Naive thymus-derived CD8-positive, alpha-beta T cell (primary cell): Measurements from ENCODE around the gene ATP8A2. TPM values are rescaled to one million over a fixed set of nuclear protein-coding genes. Genes with fewer than 3 reads are reported as not detected.
A peak's percentile ranks its signal among the peaks of the same experiment; 100 is the strongest.

Source experiments
- ATAC-seq, 2 donors: fragments of 150-1000 bp; cut with Tn5 transposase in 1 of 2; sonication (Bioruptor Pico), chemical (Tn5 transposase) in 1 of 2; 1 replicate in 1 of 2; 2 replicates in 1 of 2; pipeline ENCODE4 v1.10.0; 2021; ENCODE audit warnings: mild to moderate bottlenecking in 2 of 2, moderate library complexity in 2 of 2
- POLR2A ChIA-PET: fragments of 350-600 bp; sonication (Branson Sonifier 250); formaldehyde crosslinking; loops from one replicate; lab custom pipeline; 2021; ENCODE audit warnings: antibody characterized with exemption; lab: Charles Lee
- DNase-seq, 10 donors: peaks; one replicate each; pipeline versions ENCODE4 v3.0.0 to v3.0.0-alpha.2; 2020 to 2022
- H3K27ac Mint-ChIP-seq, 10 donors: one replicate each; pipeline ENCODE4 v1.8.0; 2020 to 2022; ENCODE audit warnings: mild to moderate bottlenecking in 10 of 10, mixed read lengths in 10 of 10, moderate library complexity in 4 of 10, inconsistent platforms in 1 of 10
- H3K27me3 Mint-ChIP-seq, 5 donors: one replicate each; pipeline ENCODE4 v1.8.0; 2021 to 2022; ENCODE audit warnings: mixed read lengths in 5 of 5
- H3K36me3 Mint-ChIP-seq, 3 donors: one replicate each; pipeline ENCODE4 v1.8.0; 2020 to 2022; ENCODE audit warnings: mixed read lengths in 3 of 3, mild to moderate bottlenecking in 2 of 3, inconsistent platforms in 1 of 3
- H3K4me1 Mint-ChIP-seq, 4 donors: one replicate each; pipeline ENCODE4 v1.8.0; 2021 to 2022; ENCODE audit warnings: mixed read lengths in 4 of 4
- H3K4me3 Mint-ChIP-seq, 10 donors: one replicate each; pipeline ENCODE4 v1.8.0; 2020 to 2022; ENCODE audit warnings: mild to moderate bottlenecking in 10 of 10, mixed read lengths in 10 of 10, moderate library complexity in 6 of 10, inconsistent platforms in 1 of 10
- H3K9me3 Mint-ChIP-seq, 9 donors: one replicate each; pipeline ENCODE4 v1.8.0; 2020 to 2022; ENCODE audit warnings: mixed read lengths in 9 of 9, mild to moderate bottlenecking in 3 of 9, inconsistent platforms in 1 of 9, moderate library complexity in 1 of 9
- polyA plus RNA-seq, 3 donors: library from polyadenylated mRNA; unstranded; fragments of 300-500 nt; fragmentation: Illumina TruSeq; gene quantifications; one replicate each; pipeline ENCODE4 v1.2.3, GENCODE V29; 2021
- total RNA-seq, 8 experiments: library from RNA in 2 of 8; stranded (reverse) in 2 of 8; gene quantifications; one replicate each; pipeline ENCODE4 v1.2.3 and lab custom pipeline; 2021 to 2026

ATP8A2 gene
- total and polyA plus RNA-seq, 5 experiments from 2014 or later: 0.69 to 3.8 (median 2.9) TPM

DNA sequence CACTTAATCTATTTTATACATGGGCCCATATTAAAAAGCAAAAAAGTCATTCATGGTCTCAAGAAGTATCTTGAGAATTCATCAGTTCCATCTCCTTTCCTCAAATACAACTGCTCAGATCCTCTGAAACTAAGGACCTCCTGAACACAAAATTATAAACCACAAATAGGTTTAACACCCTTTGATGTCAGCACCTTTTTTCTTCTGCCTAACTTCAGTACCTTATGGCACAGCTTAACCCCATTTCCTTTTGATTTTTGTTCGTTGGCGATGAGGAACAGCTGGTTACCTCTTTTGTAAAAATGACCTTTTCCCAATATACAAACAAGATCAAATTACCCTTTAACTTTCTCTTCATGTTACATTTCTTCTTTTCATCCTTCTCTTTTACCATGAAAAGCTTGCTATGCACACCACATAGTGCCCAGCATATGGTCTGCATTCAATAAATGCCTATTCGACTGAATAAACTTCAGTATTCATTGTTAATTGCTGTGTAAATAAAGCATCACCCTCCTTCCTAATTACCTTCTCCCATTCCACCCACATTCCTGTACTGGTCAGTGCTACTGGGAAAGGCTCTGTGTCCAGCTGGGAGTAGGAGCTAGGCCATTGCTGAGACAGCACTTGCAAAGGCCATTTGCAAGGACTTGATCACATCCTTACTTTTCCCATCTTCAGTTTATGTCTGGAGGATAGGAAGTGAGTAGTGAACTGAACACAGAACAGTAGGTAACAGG is 362.1 kb downstream of the ATP8A2 start:
- no peak overlapping the region for H3K27ac Mint-ChIP-seq
- no peak for ATAC-seq
- POLR2A ChIA-PET: no interaction called here

DNA sequence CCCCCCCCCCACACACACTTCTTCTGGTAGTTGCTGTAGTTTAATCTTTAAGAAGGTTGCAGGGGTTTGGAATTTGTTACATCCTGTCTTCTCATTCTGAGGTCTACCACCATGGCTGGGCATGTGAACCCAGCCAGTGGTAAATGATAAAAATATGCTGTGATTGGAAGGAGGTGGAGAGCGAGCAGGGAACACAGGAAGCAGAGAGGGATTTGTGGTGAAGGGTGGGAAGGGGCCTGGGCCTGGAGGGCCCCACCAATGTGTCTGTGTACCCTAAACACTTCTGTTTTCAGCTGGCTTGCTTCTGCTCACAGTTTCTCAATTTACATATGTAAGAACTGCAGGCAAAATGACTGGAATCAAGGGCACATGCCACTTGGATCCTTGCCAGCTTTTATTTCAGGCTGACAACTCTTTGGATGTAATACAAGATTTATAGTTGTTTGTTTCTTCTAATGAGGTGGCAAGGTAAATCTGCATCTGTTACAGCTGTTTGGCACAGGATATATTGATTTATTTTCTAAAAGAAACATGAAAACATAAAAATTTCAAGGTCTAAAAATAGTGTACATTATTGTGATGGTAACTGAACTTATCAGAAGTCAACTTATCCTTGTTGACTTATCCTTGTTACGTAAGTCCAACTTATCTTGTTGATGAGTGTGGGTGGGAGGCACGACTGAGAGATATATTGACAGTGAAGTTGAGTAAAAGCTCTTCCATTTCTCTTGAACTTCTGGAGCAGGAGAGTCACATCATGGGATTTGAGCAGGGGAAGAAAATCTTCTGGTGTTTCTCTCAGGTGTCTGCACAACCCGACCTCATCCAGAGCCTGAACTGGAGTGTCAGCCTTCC is 366.8 kb downstream of the ATP8A2 start:
- Mint-ChIP-seq H3K4me3 (peak overlapping the region; percentile 4 to 76 (median 55)), H3K27me3 (no peaks in the 10 kb centered on the region), H3K9me3 (peaks cover 0 to 4% (median 0%) of the 10 kb centered on the region in 9 donors), H3K4me1 (peaks cover 22 to 35% (median 24%) of the 10 kb centered on the region in 4 donors), H3K36me3 (no peaks in the 10 kb centered on the region), H3K27ac (peak overlapping the region; percentile 26 to 90 (median 80))
- DNase-seq (peak in 4 of 10 donors; percentile 15 to 46 (median 30)), ATAC-seq (peak; percentile 52 to 82)
- POLR2A ChIA-PET: no interaction called here

More for the DNA sequence above, 362.1 kb downstream of the ATP8A2 start:
- no peak for DNase-seq
- Mint-ChIP-seq H3K36me3 (no peaks in the 10 kb centered on the region), H3K27me3 (peaks cover 0 to 10% (median 1%) of the 10 kb centered on the region in 5 donors), H3K9me3 (no peaks in the 10 kb centered on the region), H3K4me1 (peaks cover 20 to 28% (median 22%) of the 10 kb centered on the region in 4 donors), H3K4me3 (no peak overlapping the region)

DNA sequence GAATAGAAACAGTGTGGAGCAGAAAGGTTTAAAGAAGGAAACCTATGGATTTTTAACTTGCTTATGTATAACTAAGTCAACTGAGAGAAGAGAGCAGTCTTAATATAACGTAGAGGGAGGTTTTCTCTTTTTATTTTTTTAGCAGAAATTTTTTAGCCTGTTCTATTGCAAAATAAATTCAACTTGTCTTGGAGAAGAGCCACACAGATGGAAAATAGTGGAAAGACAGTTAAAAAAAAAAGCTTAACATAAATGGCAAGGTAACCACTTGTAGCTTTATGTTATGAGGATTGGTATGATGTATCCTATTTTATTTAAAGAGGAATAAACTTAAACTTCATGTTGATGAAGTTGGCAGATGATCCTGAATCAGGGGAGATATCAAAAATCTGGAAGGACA is 367.6 kb downstream of the ATP8A2 start:
- Mint-ChIP-seq H3K27ac (peak overlapping the region in 4 of 10 donors; percentile 0 to 79 (median 67)), H3K9me3 (peaks cover 0 to 4% (median 0%) of the 10 kb centered on the region in 9 donors), H3K4me1 (peaks cover 19 to 29% (median 20%) of the 10 kb centered on the region in 4 donors), H3K36me3 (no peaks in the 10 kb centered on the region), H3K4me3 (no peak overlapping the region), H3K27me3 (no peaks in the 10 kb centered on the region)
- ATAC-seq (no peak), DNase-seq (no peak)
- POLR2A ChIA-PET: no interaction called here

DNA sequence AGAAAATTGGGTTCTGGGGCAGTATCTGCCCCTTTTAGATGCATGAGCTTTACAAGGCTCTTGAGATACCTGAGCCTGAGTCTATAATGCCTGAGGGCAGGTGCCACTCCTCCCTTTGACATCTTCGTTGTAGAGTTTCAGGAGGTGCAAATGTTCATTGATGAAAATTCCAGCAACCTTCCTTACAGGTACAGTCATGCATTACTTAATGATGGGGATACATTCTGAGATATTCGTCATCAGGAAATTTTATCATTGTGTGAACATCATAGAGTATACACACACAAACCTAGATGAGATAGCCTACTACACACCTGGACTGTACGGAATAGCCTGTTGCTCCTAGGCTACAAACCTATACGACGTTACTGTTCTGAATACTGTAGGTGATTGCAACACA is 370.0 kb downstream of the ATP8A2 start:
- no peak for ATAC-seq
- Mint-ChIP-seq H3K27me3 (no peaks in the 10 kb centered on the region), H3K36me3 (no peaks in the 10 kb centered on the region), H3K9me3 (peaks cover 0 to 4% (median 0%) of the 10 kb centered on the region in 9 donors), H3K27ac (no peak overlapping the region), H3K4me1 (peaks cover 16 to 25% (median 17%) of the 10 kb centered on the region in 4 donors), H3K4me3 (no peak overlapping the region)
- DNase-seq: no peak
- POLR2A ChIA-PET: no interaction called here

DNA sequence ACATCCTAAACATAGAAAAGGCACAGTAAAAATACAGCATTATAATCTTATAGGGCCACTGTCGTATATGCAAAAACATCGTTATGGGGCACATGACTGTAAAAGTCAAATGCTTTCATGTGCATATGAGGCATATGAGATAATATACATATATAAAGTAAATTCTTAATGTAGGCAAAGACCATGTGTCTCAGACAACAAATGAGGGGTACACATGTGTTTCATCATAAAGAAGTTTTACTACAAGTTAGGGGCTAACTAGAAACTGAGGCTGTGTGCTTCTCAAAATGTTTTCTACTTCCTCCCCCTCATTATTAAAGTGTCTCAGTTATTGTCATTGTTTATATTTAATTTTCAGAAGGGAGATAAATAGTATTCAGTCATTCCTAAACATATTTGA is 370.4 kb downstream of the ATP8A2 start:
- DNase-seq (no peak), ATAC-seq (no peak)
- peaks cover 14 to 21% (median 15%) of the 10 kb centered on the region in 4 donors for H3K4me1 Mint-ChIP-seq
- H3K27ac Mint-ChIP-seq: no peak overlapping the region
- no peaks in the 10 kb centered on the region for H3K36me3 Mint-ChIP-seq
- peaks cover 0 to 4% (median 0%) of the 10 kb centered on the region in 9 donors for H3K9me3 Mint-ChIP-seq
- POLR2A ChIA-PET: interaction anchor here (0.6 kb wide), 1 partner anchor 184 kb away, joined by 3 read pairs; no protein-coding TSS in a partner anchor
- H3K27me3 Mint-ChIP-seq: no peaks in the 10 kb centered on the region
- no peak overlapping the region for H3K4me3 Mint-ChIP-seq

DNA sequence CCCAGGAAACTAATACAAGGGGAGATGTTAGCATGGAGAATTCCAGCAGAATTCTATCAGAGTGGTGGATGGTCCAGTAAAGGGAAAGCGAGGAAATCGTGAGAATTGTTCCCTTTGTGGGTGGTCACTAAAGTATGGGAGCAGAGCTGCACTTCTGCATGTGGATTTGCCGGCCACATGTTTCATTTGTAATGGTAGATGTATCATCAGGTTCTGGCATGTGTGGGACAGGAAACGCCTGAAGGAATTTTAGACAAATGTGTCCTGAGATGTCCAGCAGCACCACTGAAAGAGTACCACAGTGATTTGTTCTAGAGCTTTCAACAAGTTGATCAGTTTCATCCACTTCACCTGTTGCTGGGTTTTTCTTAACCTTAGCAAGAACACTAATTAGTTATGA is 371.6 kb downstream of the ATP8A2 start:
- Mint-ChIP-seq H3K4me1 (peaks cover 7 to 13% (median 8%) of the 10 kb centered on the region in 4 donors), H3K27me3 (no peaks in the 10 kb centered on the region), H3K4me3 (no peak overlapping the region), H3K36me3 (no peaks in the 10 kb centered on the region), H3K9me3 (peaks cover 0 to 4% (median 0%) of the 10 kb centered on the region in 9 donors), H3K27ac (no peak overlapping the region)
- POLR2A ChIA-PET: interaction anchor here (0.5 to 0.6 kb wide), 2 partner anchors 53 to 1319 kb away, joined by 3 read pairs; no protein-coding TSS in a partner anchor
- DNase-seq: no peak
- no peak for ATAC-seq

DNA sequence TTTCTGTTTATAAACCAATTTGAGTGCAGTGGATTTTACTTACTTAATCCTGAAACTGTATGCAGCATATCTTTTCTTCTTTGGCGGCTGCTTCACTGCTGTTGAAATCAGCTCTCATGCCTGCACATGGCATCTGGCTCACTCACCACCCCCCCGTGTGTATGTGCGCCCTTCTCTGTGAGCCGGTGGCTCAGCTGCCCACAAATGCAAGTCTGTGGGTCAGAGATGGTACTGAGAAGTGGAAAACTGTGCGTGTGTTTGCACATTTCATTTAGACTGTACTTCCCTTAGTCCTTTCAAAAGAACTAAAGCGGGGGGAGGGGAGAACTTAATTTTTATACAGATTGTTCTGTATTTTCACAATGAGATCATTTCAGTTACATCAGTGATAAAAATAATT is 372.4 kb downstream of the ATP8A2 start:
- ATAC-seq (no peak), DNase-seq (no peak)
- Mint-ChIP-seq H3K9me3 (peaks cover 0 to 4% (median 0%) of the 10 kb centered on the region in 9 donors), H3K27me3 (peaks cover 0 to 6% (median 0%) of the 10 kb centered on the region in 5 donors), H3K36me3 (no peaks in the 10 kb centered on the region), H3K4me3 (no peak overlapping the region), H3K4me1 (peaks cover under 1 to 6% (median 3%) of the 10 kb centered on the region in 4 donors), H3K27ac (peak overlapping the region in 1 of 10 donors; percentile 69)
- POLR2A ChIA-PET: interaction anchor here (0.5 to 0.6 kb wide), 2 partner anchors 52 to 1319 kb away, joined by 3 read pairs; no protein-coding TSS in a partner anchor

DNA sequence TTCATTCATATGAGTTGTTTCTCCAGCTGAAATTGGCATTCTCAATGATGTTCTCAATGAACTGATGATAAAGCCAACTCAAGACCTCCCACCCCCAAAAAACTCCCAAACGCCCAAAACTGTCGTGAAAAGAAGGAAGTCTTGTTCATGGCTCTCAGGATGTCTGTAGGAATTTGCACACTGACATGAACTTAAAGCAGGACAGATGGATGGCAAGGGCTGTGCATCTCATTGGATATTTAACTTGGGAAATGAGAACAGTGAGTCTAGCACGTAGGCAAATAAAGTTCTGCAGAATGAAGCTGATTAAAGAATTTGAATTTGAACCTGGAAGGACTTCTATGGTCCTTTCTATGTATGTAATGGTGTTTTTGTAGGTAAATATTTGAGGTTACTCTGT is 374.4 kb downstream of the ATP8A2 start:
- Mint-ChIP-seq H3K4me3 (no peak overlapping the region), H3K27ac (no peak overlapping the region), H3K9me3 (no peaks in the 10 kb centered on the region), H3K4me1 (peaks cover 0 to 5% (median 0%) of the 10 kb centered on the region in 4 donors), H3K36me3 (no peaks in the 10 kb centered on the region), H3K27me3 (peaks cover 0 to 8% (median 0%) of the 10 kb centered on the region in 5 donors)
- ATAC-seq: no peak
- no peak for DNase-seq
- POLR2A ChIA-PET: no interaction called here

DNA sequence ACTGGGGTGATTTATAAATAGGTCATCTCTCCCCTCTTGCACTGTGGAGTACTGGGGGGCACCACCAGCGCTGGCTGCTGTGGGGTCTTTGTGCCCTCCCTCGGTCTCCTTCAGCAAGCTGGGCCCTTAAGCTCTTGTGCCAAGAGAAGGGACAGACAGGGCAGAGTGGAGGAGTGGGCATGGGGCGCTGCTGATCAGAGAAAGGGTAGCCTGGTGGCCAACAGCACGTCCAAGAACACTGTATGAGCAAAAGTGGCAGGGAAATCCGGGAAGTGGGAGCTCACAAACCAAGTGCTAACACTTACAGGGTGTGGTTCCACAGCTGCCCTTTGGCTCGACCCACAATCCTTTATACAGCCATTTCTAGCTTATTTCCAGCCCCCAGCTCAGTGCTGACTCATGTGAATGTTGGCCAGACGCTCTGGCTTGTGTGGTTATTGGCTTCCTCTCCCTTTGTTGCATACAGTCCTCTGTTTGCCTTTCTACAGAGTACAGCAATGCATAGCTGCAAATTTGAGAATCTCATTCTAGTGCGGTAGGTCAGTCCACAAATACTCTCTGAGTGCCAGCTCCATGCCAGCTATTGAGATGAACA is 381.3 kb downstream of the ATP8A2 start:
- Mint-ChIP-seq H3K9me3 (no peaks in the 10 kb centered on the region), H3K27me3 (peaks cover 0 to 27% (median 3%) of the 10 kb centered on the region in 5 donors), H3K4me1 (peaks cover 8 to 13% (median 12%) of the 10 kb centered on the region in 4 donors), H3K4me3 (peak overlapping the region in 1 of 10 donors; percentile 43), H3K27ac (peak overlapping the region in 1 of 10 donors; percentile 31), H3K36me3 (no peaks in the 10 kb centered on the region)
- DNase-seq: no peak
- no peak for ATAC-seq
- POLR2A ChIA-PET: interaction anchor here (0.8 kb wide), 1 partner anchor 10 kb away, joined by 4 read pairs; no protein-coding TSS in a partner anchor

DNA sequence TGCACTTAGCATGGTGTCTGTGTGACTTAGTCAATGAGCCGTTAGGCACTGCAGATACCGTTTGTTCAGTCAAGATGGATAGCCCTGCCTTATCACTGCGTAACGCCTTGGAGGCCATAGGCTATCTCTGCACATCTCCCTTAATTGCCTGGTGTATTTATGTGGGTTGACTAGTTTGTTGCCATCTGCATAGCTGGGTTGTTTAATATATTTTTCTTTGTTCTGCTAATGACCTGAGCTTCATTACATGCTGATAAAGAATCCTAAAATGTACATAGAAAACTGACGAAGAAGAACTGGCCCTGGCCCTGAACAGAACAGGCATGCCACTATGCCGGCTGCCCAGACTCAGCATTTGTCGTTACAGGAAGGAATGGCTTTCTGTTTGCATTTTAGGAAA is 382.2 kb downstream of the ATP8A2 start:
- H3K4me1 Mint-ChIP-seq: peaks cover 6 to 13% (median 12%) of the 10 kb centered on the region in 4 donors
- no peak overlapping the region for H3K4me3 Mint-ChIP-seq
- H3K36me3 Mint-ChIP-seq: no peaks in the 10 kb centered on the region
- peaks cover 3 to 23% (median 4%) of the 10 kb centered on the region in 5 donors for H3K27me3 Mint-ChIP-seq
- ATAC-seq (no peak), DNase-seq (no peak)
- H3K9me3 Mint-ChIP-seq: no peaks in the 10 kb centered on the region
- POLR2A ChIA-PET: no interaction called here
- peak overlapping the region in 1 of 10 donors; percentile 29 for H3K27ac Mint-ChIP-seq

DNA sequence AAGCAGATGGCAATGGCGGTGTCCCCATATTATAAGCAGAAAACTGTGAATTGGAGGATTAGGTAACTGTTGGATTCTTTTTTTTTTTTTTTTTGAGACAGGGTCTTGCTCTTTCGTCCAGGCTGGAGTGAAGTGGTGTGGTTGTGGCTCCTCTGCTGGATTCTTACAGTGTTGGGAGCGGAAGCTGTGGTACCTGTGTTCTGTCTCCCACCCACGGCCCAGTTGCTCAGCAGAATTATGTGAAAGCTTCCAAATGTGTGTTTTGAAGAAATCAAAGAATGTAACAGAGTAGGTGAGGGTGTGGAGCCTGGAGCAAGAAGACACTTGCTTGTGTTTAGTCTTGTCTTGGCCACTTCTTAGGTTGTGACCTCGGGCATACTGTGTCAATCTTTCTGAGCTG is 384.5 kb downstream of the ATP8A2 start:
- POLR2A ChIA-PET: interaction anchor here (0.7 kb wide), 1 partner anchor 100 kb away, joined by 4 read pairs; no protein-coding TSS in a partner anchor
- DNase-seq (no peak), ATAC-seq (no peak)
- no peaks in the 10 kb centered on the region for H3K9me3 Mint-ChIP-seq
- H3K4me1 Mint-ChIP-seq: peaks cover 5 to 13% (median 12%) of the 10 kb centered on the region in 4 donors
- no peak overlapping the region for H3K4me3 Mint-ChIP-seq
- peak overlapping the region in 1 of 10 donors; percentile 60 for H3K27ac Mint-ChIP-seq
- no peaks in the 10 kb centered on the region for H3K36me3 Mint-ChIP-seq
- peaks cover 0 to 19% (median 4%) of the 10 kb centered on the region in 5 donors for H3K27me3 Mint-ChIP-seq

DNA sequence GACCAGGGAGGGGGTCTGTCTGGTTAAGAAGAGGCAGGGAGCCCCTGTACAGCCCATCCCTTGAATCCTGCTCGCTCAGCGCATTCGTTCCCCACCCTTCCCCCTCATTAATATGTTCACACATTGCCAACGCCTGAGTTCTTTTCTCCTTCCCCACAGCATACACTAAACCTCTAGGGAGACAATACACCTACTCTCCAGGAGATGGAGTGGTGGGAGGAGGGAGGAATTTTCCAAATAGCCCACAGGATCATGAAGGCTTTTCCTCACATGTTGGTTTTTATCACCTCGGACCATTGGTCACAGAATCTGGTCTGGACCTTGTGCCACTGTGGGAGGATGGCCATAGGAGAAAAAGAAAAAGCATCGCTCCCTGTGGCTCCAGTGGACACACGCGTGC is 385.1 kb downstream of the ATP8A2 start:
- no peak overlapping the region for H3K27ac Mint-ChIP-seq
- no peaks in the 10 kb centered on the region for H3K36me3 Mint-ChIP-seq
- DNase-seq (no peak), ATAC-seq (no peak)
- H3K27me3 Mint-ChIP-seq: peaks cover 0 to 19% (median 4%) of the 10 kb centered on the region in 5 donors
- H3K4me1 Mint-ChIP-seq: peaks cover 5 to 13% (median 12%) of the 10 kb centered on the region in 4 donors
- H3K4me3 Mint-ChIP-seq: no peak overlapping the region
- no peaks in the 10 kb centered on the region for H3K9me3 Mint-ChIP-seq
- POLR2A ChIA-PET: no interaction called here
